Ecto neural progenitor cell (in vitro differentiated cells): ENCODE results near the gene KRTAP9-3.
"Not testable (repeated sequence)": the region's sequence is repeated elsewhere in the genome, so short reads cannot be mapped to it uniquely, and the experiment has no call there.

Source experiments
- DNase-seq: peaks from one replicate; pipeline ENCODE4 v3.0.0-alpha.2; 2018; ENCODE audit warnings: low spot score

The KRTAP9-3 gene

DNA sequence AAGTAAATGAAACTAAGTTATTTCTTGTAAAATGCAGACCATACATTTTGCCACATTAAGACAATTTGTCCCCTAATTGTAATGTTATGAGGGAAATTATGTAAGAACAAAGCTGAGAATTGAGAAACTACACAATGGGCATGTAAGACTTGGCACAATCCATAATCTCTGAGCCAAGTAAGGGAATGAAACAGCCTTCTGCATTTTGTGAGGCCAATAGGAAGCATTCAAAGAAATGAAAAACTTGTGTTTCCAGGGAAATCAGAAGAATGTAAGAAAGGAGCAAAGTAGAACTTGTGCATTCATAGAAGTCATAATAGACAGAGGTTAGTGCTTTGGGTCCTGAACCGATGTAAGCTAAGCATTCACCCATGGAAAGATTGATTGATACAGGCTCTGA lies 19.0 kb downstream of the KRTAP9-3 start:
- no peak for DNase-seq

DNA sequence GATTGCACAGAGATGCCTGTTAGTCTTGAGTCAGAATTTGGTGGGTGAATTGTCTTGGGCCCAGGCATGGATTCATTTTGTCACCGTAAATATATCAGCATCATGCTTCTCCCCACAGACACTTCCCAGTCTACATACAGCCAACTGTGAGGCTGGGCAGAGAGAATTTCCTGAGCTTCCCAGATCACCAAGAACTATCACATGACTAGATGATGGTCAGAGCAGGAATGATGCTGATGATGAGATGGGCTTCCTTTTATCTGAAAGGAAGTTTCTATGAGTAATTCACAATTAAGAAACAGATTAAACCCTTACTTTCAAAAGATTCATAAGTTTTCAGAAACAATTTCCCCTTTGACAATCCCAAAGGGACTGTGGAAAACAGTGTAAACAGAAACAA lies 22.6 kb downstream of the KRTAP9-3 start:
- no peak for DNase-seq

DNA sequence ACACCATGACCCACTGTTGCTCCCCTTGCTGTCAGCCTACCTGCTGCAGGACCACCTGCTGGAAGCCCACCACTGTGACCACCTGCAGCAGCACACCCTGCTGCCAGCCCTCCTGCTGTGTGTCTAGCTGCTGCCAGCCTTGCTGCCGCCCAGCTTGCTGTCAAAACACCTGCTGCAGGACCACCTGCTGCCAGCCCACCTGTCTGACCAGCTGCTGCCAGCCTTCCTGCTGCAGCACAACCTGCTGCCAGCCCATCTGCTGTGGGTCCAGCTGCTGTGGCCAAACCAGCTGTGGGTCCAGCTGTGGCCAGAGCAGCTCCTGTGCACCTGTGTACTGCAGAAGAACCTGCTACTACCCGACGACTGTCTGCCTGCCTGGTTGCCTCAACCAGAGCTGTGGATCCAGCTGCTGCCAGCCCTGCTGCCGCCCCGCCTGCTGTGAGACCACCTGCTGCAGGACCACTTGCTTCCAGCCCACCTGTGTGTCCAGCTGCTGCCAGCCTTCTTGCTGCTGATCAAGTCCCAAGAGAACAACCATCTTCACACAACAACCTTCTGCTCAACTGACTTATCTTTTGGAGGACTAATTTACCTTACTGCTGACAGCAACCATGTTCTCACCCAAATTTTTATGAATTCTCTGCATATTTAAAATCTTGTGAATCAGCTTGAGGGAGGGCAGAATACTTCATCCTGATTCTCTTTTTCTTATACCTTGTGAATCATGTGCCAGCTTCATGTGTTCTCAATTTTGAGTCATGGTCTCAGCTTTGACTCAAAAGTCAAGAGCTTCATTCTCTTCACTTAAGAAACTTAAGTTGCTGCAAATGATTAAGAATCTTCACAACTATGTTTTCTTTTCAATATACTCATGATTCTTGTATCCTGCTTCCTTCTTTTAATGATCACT lies 23.4 kb downstream of the KRTAP9-3 start, which contains the start of gene KRTAP9-9:
Gene KRTAP9-9, plus strand, starts transcription at position 4 of the 910 bp plus-strand sequence.
- not testable (repeated sequence) for DNase-seq

DNA sequence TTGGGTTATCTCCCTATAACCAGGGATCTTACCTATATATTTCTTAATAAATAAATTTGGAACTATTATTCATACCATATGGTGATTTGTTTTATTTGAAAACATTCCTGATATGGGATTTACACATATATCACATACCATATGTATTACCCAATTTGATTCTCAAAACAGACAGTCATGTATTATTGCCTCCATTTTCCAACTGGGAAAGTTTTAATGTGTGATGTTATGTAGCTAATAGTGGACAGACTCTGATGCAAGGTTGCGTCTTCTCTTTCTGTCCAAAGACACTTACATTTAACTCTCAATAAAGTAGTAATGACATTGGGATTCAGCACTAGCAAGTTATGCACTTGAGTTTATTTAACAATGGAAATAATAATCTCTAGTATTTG lies 24.0 kb downstream of the KRTAP9-3 start:
- DNase-seq: no peak

DNA sequence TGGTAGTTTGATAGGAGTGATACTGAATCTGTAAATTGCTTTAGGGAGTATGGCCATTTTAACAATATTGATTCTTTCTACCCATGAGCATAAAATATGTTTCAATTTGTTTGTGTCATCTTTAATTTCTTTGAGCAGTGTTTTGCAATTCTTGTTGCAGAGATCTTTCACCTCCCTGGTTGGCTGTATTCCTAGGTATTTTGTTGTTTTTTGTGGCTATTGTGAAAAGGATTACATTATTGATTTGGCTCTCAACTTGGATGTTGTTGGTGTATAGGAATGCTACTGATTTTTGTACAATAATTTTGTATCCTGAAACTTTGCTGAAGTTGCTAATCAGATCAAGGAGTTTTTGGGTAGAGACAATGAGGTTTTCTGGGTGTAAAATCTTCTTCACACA lies 26.2 kb downstream of the KRTAP9-3 start:
- DNase-seq: no peak

DNA sequence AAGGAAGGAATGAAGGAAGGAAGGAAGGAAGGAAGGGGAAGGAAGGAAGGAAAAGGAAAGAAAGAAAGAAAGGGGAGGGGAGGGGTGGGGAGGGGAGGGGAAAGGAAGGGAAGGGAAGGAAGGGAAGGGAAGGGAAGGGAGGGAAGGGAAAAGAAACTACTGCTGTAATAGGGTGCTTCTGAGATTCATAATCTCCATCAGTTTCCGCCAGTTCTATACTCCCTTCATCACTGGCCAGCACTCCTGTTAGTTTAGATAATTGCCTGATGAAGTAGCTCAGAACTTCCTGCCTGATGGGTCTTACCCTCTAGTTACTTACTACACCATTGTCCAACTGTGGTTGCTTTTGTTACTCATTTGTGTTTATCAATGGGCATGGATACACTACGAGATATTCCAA lies 31.0 kb downstream of the KRTAP9-3 start:
- no peak for DNase-seq

DNA sequence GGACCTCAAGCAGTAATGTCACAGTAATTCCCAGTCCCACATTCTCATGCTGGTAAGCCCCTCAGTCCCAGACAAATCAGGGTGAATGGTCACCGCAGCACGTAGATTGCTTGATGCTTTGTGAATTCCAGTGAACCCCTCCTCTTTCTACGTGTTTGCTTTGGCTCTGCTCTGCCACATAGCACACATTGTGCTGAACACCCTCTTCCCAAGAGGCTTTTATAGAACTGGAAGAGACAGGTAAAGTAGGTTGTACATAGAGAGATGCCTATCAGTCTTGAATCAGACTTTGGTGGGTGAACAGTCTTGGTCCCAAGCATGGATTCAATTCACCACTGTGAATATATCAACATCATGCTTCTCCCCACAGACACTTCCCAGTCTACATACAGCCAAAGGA lies 32.4 kb downstream of the KRTAP9-3 start:
- no peak for DNase-seq

DNA sequence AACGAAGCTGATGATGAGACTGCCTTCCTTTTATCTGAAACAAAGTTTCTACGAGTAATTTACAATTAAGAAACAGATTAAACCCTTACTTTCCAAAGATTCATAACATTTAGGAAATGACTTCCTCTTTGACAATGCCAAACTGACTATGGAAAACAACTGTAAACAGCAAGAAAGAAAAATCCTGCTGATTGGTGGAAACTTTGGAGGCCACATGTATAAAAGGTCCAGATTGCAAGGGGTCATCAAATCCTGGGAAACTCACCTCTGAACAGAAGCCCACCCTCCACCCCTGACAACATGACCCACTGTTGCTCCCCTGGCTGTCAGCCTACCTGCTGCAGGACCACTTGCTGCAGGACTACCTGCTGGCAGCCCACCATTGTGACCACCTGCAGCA lies 32.8 kb downstream of the KRTAP9-3 start, which contains the start of gene KRTAP9-6:
Gene KRTAP9-6, plus strand, starts transcription at position 301 of the 400 bp plus-strand sequence. Its CDS starts 0 bp downstream, at position 301.
- DNase-seq: no peak

DNA sequence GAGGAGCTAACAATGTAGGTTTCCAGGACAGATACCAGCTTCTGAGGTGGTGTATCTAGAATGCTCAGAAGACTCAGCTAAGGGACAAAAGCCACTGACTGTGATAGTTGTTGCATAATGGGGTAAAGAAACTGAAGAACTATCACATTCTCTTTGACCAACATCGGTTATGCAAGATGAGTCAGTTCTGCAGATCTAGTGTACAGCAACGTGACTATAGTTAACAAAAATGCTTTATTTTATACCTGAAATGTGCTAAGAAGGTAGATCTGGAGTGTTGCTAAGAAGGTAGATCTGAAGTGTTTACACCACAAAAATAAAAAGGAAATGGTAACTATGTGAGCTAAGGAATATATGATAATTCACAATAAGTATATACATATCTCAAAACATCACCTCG lies 35.5 kb downstream of the KRTAP9-3 start:
- DNase-seq: no peak

DNA sequence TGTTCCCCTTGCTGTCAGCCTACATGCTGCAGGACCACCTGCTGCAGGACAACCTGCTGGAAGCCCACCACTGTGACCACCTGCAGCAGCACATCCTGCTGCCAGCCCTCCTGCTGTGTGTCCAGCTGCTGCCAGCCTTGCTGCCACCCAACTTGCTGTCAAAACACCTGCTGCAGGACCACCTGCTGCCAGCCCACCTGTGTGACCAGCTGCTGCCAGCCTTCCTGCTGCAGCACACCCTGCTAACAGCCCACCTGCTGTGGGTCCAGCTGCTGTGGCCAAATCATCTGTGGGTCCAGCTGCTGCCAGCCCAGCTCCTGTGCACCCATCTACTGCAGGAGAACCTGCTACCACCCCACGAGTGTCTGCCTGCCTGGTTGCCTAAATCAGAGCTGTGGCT lies 39.1 kb downstream of the KRTAP9-3 start:
- DNase-seq: not testable (repeated sequence)

DNA sequence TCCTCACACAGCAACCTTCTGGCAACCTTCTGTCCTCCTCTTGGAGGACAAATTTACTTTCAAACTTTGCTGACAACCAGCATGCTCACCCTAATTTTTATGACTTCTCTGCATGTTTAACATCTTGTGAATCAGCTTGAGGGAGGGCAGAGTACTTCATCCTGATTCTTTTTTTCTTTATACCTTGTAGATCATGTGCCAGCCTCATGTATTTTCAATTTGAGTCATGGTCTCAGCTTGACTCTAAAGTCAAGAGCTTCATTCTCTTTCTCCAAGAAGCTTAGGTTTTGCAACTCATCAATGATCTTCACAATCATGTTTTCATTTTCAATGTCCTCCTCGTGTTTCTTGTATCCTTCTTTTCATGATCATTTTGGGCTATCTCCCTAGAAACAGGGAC lies 39.6 kb downstream of the KRTAP9-3 start:
- DNase-seq: no peak

DNA sequence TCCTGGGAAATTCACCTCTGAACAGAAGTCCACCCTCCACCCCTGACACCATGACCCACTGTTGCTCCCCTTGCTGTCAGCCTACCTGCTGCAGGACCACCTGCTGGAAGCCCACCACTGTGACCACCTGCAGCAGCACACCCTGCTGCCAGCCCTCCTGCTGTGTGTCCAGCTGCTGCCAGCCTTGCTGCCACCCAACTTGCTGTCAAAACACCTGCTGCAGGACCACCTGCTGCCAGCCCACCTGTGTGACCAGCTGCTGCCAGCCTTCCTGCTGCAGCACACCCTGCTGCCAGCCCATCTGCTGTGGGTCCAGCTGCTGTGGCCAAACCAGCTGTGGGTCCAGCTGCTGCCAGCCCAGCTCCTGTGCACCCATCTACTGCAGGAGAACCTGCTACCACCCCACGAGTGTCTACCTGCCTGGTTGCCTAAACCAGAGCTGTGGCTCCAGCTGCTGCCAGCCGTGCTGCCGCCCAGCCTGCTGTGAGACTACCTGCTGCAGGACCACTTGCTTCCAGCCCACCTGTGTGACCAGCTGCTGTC lies 43.5 kb downstream of the KRTAP9-3 start, which contains the start of gene KRTAP9-7:
Gene KRTAP9-7, plus strand, starts transcription at position 51 of the 543 bp plus-strand sequence. Its CDS starts 0 bp downstream, at position 51.
- DNase-seq: not testable (repeated sequence)

DNA sequence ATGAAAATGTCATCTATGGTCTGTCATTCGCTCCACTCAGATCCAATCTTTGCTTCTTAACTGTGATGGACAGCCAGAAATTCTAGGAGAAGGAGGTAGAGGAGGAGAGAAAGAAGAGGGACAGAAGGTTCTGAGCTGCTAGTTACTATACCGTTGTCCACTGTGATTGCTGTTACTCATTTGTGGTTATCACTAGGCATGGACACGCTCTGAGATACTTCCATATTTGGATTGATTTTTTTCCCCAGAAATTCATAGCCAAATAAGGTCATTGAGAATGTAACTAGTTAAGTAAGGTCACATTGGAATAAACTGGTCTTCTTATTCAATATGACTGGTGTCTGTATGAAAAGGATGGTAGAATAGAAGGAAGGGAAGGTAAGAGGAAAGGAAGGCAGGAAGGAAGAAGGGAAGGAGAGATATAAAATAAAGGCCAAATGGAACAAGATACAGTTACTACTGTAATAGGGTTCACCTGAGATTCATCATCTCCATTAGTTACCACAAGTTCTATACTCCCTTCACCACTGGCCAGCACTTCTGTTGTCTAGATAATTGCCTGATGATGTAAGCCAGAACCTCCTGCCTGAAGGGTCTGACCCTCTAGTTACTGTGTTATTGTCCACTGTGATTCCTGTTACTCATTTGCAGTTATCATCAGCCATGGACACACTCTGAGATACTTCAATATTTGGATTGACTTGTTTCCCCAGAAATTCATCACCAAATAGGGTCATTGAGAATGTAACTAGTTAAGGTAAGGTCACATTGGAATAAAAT lies 46.1 kb downstream of the KRTAP9-3 start:
- DNase-seq: no peak
